ENCODE data around the gene ADK.

The ADK gene

GRCh38 chr10:74371696-74372095 is 220.7 kb downstream of the ADK start:
- no peak for DNase-seq

GRCh38 chr10:74373059-74373458 is 222.0 kb downstream of the ADK start:
- DNase-seq: no peak

DNA sequence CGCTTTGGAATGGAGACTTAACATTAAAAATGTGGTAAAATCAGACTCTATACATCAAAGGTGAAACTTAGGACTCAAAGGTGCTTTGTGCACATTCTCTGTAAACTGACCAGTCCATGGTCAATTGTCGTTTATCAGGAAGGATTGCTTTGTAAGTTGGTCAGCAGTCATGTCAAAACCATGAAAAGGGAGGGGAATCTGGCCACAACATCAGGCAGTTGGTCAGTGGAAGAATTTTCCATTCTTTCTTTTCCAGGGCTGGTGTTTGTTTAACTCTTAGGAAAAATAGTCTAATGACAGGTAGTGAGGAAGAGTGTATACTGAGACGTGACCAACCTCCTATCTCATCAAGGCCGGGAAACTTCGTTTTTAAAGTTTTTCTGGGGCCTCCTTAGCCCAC is 226.5 kb downstream of the ADK start:
- no peak for DNase-seq

DNA sequence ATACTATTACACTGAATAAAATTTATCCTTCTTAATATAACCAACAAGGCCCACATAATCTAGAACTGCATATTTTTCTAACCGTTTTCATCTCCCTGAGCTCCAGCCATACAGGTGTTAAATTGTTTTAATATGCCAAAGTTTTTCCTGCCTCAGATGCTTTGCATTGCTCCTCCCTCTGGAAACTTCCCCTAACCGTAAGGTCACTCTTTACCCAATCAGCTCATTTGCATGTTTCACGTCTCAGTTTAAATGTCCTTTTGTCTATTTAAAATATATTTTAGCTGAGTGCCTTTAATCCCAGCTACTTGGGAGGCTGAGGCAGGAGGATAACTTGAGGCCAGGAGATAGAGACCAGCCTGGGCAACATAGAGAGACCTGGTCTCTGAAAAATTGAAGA is 228.5 kb downstream of the ADK start:
- DNase-seq: no peak

DNA sequence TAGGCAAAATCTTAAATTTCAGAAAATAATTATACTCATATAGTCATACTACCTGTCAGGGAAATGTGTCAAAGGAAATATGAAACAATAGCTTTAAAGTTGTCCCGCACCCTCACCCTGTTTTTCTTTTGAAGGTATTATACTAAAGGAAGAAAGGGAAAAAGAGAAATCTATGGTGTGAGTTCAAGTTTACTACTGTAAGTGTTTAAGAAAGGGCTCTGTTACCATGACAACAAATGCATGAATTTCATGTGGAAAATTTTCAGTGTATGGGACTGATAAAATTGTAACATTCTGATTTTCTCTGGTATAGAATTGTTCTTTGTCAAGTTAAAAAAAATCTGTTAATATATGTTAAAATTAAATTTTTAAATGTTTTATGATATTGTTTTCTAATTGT is 229.8 kb downstream of the ADK start:
- DNase-seq: no peak

GRCh38 chr10:74381291-74381853 is 230.4 kb downstream of the ADK start:
- DNase-seq: no peak

DNA sequence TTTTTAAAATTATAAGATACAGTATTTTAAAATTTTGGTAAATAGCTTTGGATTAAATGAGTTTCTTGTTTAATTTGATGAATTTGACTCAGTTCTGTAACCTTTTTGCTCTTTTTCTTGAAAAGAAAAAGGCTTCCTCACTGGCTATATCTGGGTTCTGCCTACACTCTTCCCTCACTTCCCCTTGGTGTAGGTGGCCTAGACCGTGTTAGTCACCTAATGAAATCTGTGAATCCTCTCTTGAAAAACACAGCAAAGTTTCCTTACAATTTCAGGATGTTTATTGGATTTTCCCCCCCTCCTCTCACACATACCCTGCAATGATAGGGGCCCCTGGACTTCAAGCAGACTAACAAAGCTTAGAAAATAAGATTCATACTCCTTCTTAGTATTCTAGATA is 231.6 kb downstream of the ADK start:
- DNase-seq: no peak

DNA sequence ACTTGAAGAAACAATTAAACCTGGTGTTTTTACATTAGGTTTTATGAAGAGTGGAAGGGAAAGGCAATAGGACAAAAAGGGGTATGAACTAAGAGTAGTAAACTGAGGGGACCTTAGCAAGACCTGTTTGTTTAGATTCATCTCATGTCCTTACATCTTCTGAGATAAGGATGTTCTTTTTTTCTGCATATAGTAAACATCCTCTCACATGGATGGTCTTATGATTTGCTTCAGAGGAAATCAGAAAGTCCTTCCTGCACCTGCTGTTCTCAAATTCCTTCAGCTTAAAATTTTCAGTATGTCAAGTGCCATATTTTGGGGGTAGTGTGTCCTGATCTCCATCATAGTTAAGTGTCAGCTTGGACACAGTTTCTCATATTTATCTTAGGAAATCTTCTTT is 232.6 kb downstream of the ADK start:
- no peak for DNase-seq

GRCh38 chr10:74384615-74385183 is 233.7 kb downstream of the ADK start:
- no peak for DNase-seq

DNA sequence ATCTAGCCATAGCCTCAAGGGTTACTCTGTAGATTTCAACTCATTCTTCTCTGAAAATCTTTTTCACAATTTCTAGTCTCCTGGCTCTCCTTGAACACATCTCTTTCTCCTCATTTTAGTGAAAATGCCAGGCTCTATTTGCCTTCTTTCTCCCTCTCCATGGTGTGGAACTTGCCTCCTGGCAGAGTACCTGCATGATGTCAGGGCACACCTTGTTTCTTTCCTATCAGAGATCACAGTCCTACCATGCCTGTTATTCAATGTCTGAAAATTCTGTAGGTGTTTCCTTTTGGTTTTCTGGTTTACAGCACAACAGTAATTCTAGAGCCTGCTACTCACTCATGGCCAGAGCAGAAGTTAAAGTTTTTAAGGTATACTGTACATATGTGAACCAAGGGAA is 237.8 kb downstream of the ADK start:
- no peak for DNase-seq

DNA sequence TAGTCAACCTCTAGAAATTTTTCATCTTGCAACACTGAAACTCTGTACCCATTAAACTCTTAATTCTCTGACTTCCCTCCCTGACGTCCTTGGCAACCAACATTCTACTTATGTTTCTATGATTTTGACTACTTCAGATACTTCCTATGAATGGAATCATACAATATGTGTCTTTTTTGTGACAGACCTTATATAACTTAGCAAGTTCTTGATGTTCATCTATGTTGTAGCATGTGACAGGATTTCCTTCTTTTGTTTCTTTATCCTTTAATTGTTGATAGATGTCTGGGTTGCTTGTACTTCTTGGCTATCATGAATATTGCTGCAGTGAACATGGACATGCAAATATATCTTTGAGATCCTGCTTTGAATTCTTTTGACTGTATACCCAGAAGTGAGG is 240.8 kb downstream of the ADK start:
- no peak for DNase-seq

- DNase-seq: no peak
Measured at GRCh38 chr10:74394416-74394969, 243.5 kb downstream of the ADK start.

GRCh38 chr10:74400186-74400585 is 249.2 kb downstream of the ADK start:
- no peak for DNase-seq

DNA sequence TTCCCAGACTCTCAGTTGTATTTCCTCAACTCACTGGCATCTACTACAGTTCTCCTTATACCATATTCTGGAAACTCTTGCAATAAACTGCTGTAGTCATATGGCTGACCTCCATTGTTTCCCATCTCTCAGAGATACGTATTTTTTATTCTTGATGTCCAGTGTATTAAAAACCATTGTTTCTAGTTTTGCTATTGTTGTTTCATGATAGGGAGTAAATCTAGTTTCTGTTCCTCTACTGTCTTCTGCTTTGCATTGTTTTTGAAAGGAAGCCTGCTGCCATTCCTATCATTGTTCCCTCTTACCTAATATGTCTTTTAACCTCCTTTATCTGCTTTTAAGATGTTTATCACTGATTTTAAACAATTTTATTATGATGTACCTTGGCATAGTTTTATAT is 255.0 kb downstream of the ADK start:
- DNase-seq: no peak

GRCh38 chr10:74415146-74415839 is 264.3 kb downstream of the ADK start:
- DNase-seq: no peak

GRCh38 chr10:74417397-74417796 is 266.4 kb downstream of the ADK start:
- no peak for DNase-seq

DNA sequence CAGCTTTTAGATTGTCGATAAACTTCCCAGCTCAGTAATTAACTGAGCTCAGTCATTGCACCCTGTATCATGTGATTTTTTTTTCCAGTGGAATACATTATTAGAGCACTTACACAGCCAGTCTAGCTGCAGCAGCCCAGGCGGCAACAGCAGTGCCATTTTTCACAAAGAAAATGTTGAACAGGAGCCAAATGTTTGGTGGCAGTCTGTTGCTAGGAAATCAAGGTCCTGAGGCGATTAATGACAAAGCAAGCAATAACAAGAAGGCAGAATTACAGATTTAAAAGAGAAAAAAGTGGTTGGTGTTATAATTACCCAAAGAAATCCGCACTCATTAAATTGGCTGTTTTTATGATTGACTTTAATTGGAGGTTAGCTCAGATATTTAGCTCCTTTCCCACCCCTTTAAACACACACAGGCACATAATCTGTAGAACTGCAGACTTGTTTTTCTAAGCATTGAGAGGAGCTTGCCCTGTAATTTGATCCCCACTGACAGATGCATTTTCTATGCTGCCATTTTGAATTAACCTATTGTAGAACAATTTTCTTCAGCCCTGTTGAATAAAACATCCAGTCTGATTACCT is 267.4 kb downstream of the ADK start:
- DNase-seq: peak; percentile 61

DNA sequence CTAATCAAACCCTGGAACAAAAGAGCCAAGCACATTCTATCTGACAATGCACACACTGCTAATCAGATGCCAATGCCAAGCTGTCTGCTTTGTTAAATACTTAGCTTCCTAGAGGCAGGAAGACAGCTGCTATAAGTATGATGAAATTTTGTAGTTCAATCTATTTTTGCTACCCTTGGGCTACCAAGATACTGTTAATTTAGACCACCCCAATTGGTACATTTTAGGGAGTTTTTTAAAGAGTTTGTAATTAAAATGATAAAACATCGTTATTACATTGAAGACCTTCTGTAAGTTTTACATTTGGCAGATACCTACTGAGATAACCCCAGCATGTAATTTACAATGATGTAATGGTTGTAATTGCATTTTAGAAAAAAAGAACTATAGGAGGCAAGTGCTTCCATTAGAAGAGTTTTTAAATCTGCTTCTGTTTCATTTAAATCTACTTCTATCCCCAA is 268.5 kb downstream of the ADK start:
- no peak for DNase-seq

GRCh38 chr10:74419958-74420375 is 268.9 kb downstream of the ADK start:
- DNase-seq: no peak

GRCh38 chr10:74424565-74424964 is 273.5 kb downstream of the ADK start:
- DNase-seq: no peak

GRCh38 chr10:74425456-74426001 is 274.5 kb downstream of the ADK start:
- no peak for DNase-seq

GRCh38 chr10:74431816-74432215 is 280.8 kb downstream of the ADK start:
- DNase-seq: no peak

DNA sequence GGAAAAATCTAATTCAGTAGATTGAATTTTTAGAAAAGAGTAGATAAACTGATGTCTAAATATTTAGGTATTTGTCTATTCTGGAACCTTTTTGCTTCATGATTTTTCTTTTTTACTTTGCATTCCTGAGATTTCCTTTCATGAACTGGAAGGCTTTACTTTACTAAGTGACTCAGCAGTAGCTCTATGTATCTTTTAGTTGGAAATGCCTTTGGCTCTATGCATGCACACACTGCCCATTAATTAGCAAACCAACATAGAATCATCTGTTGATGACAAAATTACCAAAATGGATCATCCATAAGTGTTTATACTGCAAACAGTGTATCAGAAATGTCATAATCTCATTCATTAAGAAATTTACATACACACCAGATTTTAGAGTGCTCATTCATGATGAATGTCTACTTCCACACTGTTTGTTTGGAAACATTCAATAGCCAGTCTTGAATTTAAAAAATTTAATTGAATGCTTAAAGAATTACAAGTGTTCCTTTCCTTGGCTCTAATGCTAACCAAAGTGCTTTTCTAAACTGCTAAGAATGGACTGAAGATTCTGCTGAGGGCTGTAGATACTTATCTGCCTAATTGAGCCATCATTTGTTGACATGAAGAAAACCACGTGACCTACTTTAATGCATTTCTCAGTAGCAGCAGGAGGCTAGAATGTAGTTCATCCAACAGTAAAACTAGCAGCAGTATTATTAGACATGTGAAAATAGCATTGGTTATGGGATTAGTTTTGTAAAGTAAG is 282.0 kb downstream of the ADK start:
- DNase-seq: no peak

Data from NCI-H510A (cell line).